ENCODE results near the gene SV2C. TPM values are rescaled to one million over a fixed set of nuclear protein-coding genes. Genes with fewer than 3 reads are reported as not detected.

Gene SV2C
- total and polyA plus RNA-seq, 10 of the 15 experiments (the other 5 are each of a cell fraction or from before 2014, with no cell fraction given) = under 0.01 to 1.1 (median 0.63) TPM

GRCh38 chr5:76074487-76075065 lies 8.6 kb upstream of the SV2C start (continued):
- TF ChIP-seq, protein P1, sequence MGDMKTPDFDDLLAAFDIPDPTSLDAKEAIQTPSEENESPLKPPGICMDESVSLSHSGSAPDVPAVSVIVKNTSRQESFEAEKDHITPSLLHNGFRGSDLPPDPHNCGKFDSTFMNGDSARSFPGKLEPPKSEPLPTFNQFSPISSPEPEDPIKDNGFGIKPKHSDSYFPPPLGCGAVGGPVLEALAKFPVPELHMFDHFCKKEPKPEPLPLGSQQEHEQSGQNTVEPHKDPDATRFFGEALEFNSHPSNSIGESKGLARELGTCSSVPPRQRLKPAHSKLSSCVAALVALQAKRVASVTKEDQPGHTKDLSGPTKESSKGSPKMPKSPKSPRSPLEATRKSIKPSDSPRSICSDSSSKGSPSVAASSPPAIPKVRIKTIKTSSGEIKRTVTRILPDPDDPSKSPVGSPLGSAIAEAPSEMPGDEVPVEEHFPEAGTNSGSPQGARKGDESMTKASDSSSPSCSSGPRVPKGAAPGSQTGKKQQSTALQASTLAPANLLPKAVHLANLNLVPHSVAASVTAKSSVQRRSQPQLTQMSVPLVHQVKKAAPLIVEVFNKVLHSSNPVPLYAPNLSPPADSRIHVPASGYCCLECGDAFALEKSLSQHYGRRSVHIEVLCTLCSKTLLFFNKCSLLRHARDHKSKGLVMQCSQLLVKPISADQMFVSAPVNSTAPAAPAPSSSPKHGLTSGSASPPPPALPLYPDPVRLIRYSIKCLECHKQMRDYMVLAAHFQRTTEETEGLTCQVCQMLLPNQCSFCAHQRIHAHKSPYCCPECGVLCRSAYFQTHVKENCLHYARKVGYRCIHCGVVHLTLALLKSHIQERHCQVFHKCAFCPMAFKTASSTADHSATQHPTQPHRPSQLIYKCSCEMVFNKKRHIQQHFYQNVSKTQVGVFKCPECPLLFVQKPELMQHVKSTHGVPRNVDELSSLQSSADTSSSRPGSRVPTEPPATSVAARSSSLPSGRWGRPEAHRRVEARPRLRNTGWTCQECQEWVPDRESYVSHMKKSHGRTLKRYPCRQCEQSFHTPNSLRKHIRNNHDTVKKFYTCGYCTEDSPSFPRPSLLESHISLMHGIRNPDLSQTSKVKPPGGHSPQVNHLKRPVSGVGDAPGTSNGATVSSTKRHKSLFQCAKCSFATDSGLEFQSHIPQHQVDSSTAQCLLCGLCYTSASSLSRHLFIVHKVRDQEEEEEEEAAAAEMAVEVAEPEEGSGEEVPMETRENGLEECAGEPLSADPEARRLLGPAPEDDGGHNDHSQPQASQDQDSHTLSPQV (IDR thresholded peaks at IDR 0.05) = no peak
- TF ChIP-seq SMC3 (IDR thresholded peaks at IDR 0.05; ENCODE audit: borderline replicate concordance, low read length) = peak; percentile 93
- peak; percentile 96 for TF ChIP-seq RAD21 (IDR thresholded peaks at IDR 0.05; ENCODE audit: insufficient read depth, low read depth, low read length)
- no peak for TF ChIP-seq SMARCA5 (IDR thresholded peaks at IDR 0.05)
- no peak for TF ChIP-seq EZH2 (IDR thresholded peaks at IDR 0.05; ENCODE audit: borderline replicate concordance, control insufficient read depth, low read depth, low read length)
- no peak for TF ChIP-seq HDAC6 (IDR thresholded peaks at IDR 0.05; ENCODE audit: unreplicated experiment)
- TF ChIP-seq, protein P2, sequence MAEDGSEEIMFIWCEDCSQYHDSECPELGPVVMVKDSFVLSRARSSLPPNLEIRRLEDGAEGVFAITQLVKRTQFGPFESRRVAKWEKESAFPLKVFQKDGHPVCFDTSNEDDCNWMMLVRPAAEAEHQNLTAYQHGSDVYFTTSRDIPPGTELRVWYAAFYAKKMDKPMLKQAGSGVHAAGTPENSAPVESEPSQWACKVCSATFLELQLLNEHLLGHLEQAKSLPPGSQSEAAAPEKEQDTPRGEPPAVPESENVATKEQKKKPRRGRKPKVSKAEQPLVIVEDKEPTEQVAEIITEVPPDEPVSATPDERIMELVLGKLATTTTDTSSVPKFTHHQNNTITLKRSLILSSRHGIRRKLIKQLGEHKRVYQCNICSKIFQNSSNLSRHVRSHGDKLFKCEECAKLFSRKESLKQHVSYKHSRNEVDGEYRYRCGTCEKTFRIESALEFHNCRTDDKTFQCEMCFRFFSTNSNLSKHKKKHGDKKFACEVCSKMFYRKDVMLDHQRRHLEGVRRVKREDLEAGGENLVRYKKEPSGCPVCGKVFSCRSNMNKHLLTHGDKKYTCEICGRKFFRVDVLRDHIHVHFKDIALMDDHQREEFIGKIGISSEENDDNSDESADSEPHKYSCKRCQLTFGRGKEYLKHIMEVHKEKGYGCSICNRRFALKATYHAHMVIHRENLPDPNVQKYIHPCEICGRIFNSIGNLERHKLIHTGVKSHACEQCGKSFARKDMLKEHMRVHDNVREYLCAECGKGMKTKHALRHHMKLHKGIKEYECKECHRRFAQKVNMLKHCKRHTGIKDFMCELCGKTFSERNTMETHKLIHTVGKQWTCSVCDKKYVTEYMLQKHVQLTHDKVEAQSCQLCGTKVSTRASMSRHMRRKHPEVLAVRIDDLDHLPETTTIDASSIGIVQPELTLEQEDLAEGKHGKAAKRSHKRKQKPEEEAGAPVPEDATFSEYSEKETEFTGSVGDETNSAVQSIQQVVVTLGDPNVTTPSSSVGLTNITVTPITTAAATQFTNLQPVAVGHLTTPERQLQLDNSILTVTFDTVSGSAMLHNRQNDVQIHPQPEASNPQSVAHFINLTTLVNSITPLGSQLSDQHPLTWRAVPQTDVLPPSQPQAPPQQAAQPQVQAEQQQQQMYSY (CRISPR knock-in tag; IDR thresholded peaks at IDR 0.05) = no peak
- peak; percentile 38; the same call in 1 of the 2 replicates for TF ChIP-seq YY1 (IDR thresholded peaks at IDR 0.05; ENCODE audit: low read depth, low read length)
- TF ChIP-seq RBBP5 (conservative IDR thresholded peaks at IDR 0.05) = no peak
- TF ChIP-seq NFYB (IDR thresholded peaks at IDR 0.05; ENCODE audit: insufficient read depth, low read depth, low read length) = no peak
- no peak for TF ChIP-seq POU2F2 (IDR thresholded peaks at IDR 0.05; ENCODE audit: borderline replicate concordance, low read depth, low read length)
- no peak for TF ChIP-seq SKIL (IDR thresholded peaks at IDR 0.05; ENCODE audit: low read depth, poor library complexity, severe bottlenecking)
- TF ChIP-seq HDAC2 (IDR thresholded peaks at IDR 0.05) = no peak
- TF ChIP-seq RUNX3 (IDR thresholded peaks at IDR 0.05; ENCODE audit: low read length) = peak; percentile 12; the same call in 1 of the 2 replicates
